Mesenchymal stem cell (in vitro differentiated cells and primary cell): ENCODE measurements around the gene SPEG.

Source experiments
- DNase-seq: peaks from one replicate; pipeline ENCODE4 v3.0.0-alpha.2; 2013
- H2AFZ ChIP-seq: one replicate; pipeline ENCODE4 v1.6.1; 2013; ENCODE audit warnings: low read depth, mild to moderate bottlenecking, control low read depth, inconsistent platforms, low read length, moderate library complexity
- H2AK5ac ChIP-seq: 2 replicates; pipeline ENCODE4 v1.6.1; 2013; ENCODE audit warnings: low read length, moderate library complexity, mild to moderate bottlenecking, inconsistent platforms; ENCODE audit not compliant: severe bottlenecking
- H2BK120ac ChIP-seq: one replicate; pipeline ENCODE4 v1.6.1; 2013; ENCODE audit warnings: low read depth, mild to moderate bottlenecking, inconsistent platforms, low read length, moderate library complexity
- H2BK12ac ChIP-seq, 2 experiments: one replicate each; pipeline ENCODE4 v1.6.1; 2013; ENCODE audit warnings: inconsistent platforms in 2 of 2, low read length in 2 of 2, mild to moderate bottlenecking in 2 of 2, moderate library complexity in 2 of 2, control low read depth in 1 of 2
- H2BK15ac ChIP-seq: one replicate; pipeline ENCODE4 v1.6.1; 2013; ENCODE audit warnings: mild to moderate bottlenecking, low read depth, inconsistent platforms; ENCODE audit not compliant: poor library complexity, severe bottlenecking
- H2BK5ac ChIP-seq: 2 replicates; pipeline ENCODE4 v1.6.1; 2013; ENCODE audit warnings: low read depth, mild to moderate bottlenecking, low read length, control low read depth, inconsistent platforms; ENCODE audit not compliant: poor library complexity, severe bottlenecking
- H3K14ac ChIP-seq, 2 experiments: one replicate each; pipeline ENCODE4 v1.6.1; 2013; ENCODE audit warnings: inconsistent platforms in 2 of 2, low read length in 2 of 2, control low read depth in 1 of 2, mild to moderate bottlenecking in 1 of 2, moderate library complexity in 1 of 2
- H3K18ac ChIP-seq, 2 experiments: one replicate each; pipeline ENCODE4 v1.6.1; 2013; ENCODE audit warnings: inconsistent platforms in 2 of 2, low read length in 2 of 2, control low read depth in 1 of 2, low read depth in 1 of 2, mild to moderate bottlenecking in 1 of 2
- H3K23ac ChIP-seq, 2 experiments: one replicate each; pipeline ENCODE4 v1.6.1; 2013; ENCODE audit warnings: inconsistent platforms in 2 of 2, low read length in 2 of 2, mild to moderate bottlenecking in 2 of 2, moderate library complexity in 2 of 2, control low read depth in 1 of 2
- H3K27ac ChIP-seq: 2 replicates; pipeline ENCODE4 v1.5.1; 2013; ENCODE audit warnings: mild to moderate bottlenecking, moderate library complexity, low read length, control low read depth, inconsistent platforms; ENCODE audit not compliant: poor library complexity, severe bottlenecking
- H3K27me3 ChIP-seq, 2 experiments: 2 replicates each; pipeline versions ENCODE4 v1.6.1 to v1.7.0; 2013; ENCODE audit warnings: low read length in 2 of 2, mild to moderate bottlenecking in 2 of 2, moderate library complexity in 2 of 2, control low read depth in 1 of 2, inconsistent platforms in 1 of 2; ENCODE audit not compliant: control insufficient read depth in 1 of 2, insufficient read depth in 1 of 2
- H3K36me3 ChIP-seq, 2 experiments: 2 replicates each; pipeline versions ENCODE4 v1.6.1 to v1.7.0; 2013; ENCODE audit warnings: low read length in 2 of 2, control low read depth in 1 of 2, inconsistent platforms in 1 of 2, low read depth in 1 of 2, mild to moderate bottlenecking in 1 of 2; ENCODE audit not compliant: insufficient read depth in 2 of 2, control insufficient read depth in 1 of 2
- H3K4ac ChIP-seq, 2 experiments: one replicate each; pipeline ENCODE4 v1.6.1; 2013; ENCODE audit warnings: inconsistent platforms in 2 of 2, low read length in 2 of 2, mild to moderate bottlenecking in 2 of 2, moderate library complexity in 2 of 2, control low read depth in 1 of 2, low read depth in 1 of 2
- H3K4me1 ChIP-seq: 2 replicates; pipeline ENCODE4 v1.6.1; 2013; ENCODE audit warnings: low read depth, low read length, control low read depth; ENCODE audit not compliant: control insufficient read depth, insufficient read depth
- H3K4me2 ChIP-seq: 2 replicates; pipeline ENCODE4 v1.6.1; 2013; ENCODE audit warnings: low read length, mild to moderate bottlenecking, inconsistent platforms; ENCODE audit not compliant: poor library complexity, severe bottlenecking
- H3K4me3 ChIP-seq, 2 experiments: 2 replicates each; pipeline versions ENCODE4 v1.5.1 to v1.7.0; 2013; ENCODE audit warnings: low read length in 2 of 2, mild to moderate bottlenecking in 2 of 2, control low read depth in 1 of 2, low read depth in 1 of 2; ENCODE audit not compliant: insufficient read depth in 1 of 2
- H3K79me1 ChIP-seq: replicated peaks from 2 replicates; pipeline ENCODE4 v1.6.1; 2013; ENCODE audit warnings: mild to moderate bottlenecking, control low read depth, low read length, inconsistent platforms; ENCODE audit not compliant: poor library complexity, severe bottlenecking
- H3K9ac ChIP-seq: 2 replicates; pipeline ENCODE4 v1.7.0; 2013; ENCODE audit warnings: mild to moderate bottlenecking, low read length, moderate library complexity
- H3K9me3 ChIP-seq: 2 replicates; pipeline ENCODE4 v1.7.0; 2013; ENCODE audit warnings: mild to moderate bottlenecking, low read length; ENCODE audit not compliant: control insufficient read depth
- H4K8ac ChIP-seq: one replicate; pipeline ENCODE4 v1.6.1; 2013; ENCODE audit warnings: inconsistent platforms, mild to moderate bottlenecking, low read length, moderate library complexity
- H4K91ac ChIP-seq: one replicate; pipeline ENCODE4 v1.6.1; 2013; ENCODE audit warnings: mild to moderate bottlenecking, low read length, inconsistent platforms
- WGBS: methylation state at CpG from one replicate; pipeline ENCODE4 v1.1.7; 2013; ENCODE audit warnings: mixed read lengths; 5-methylcytosine and 5-hydroxymethylcytosine counted together

The SPEG gene

GRCh38 chr2:219523031-219523671 lies 88.5 kb downstream of the SPEG start:
- Histone ChIP-seq H3K36me3 (no peaks in the 10 kb centered on the region), H3K9ac (peak overlapping the region; percentile 54), H3K27ac (no peak overlapping the region), H3K4me2 (peak overlapping the region; percentile 62), H4K91ac (peak overlapping the region; percentile 9), H3K18ac (no peak overlapping the region), H3K27me3 (peaks cover 25 to 38% of the 10 kb centered on the region in 2 experiments), H2BK15ac (peak overlapping the region; percentile 26), H2BK5ac (no peak overlapping the region), H3K4me3 (peak overlapping the region in 1 of 2 experiments; percentile 49), H3K4ac (peak overlapping the region in 1 of 2 experiments; percentile 54), H3K9me3 (no peaks in the 10 kb centered on the region), H2AK5ac (no peak overlapping the region), H3K4me1 (peaks cover 28% of the 10 kb centered on the region), H2BK120ac (no peak overlapping the region), H3K23ac (peak overlapping the region in 1 of 2 experiments; percentile 78), H2BK12ac (peak overlapping the region in 1 of 2 experiments; percentile 64), H4K8ac (no peak overlapping the region), H2AFZ (no peak overlapping the region), H3K79me1 (no peaks in the 10 kb centered on the region), H3K14ac (no peak overlapping the region)
- WGBS = 47% methylated on average over 14 of the region's 24 CpGs
- no peak for DNase-seq

- Histone ChIP-seq H2BK12ac (no peak overlapping the region), H2BK120ac (no peak overlapping the region), H2AFZ (no peak overlapping the region), H2BK15ac (no peak overlapping the region), H3K9me3 (no peaks in the 10 kb centered on the region), H3K14ac (no peak overlapping the region), H3K18ac (no peak overlapping the region), H3K9ac (no peak overlapping the region), H2BK5ac (no peak overlapping the region), H3K23ac (no peak overlapping the region), H3K27ac (no peak overlapping the region), H3K4me3 (no peak overlapping the region), H3K4ac (no peak overlapping the region), H4K91ac (no peak overlapping the region), H3K79me1 (no peaks in the 10 kb centered on the region), H3K4me1 (peaks cover 28% of the 10 kb centered on the region), H3K4me2 (no peak overlapping the region), H3K36me3 (no peaks in the 10 kb centered on the region), H2AK5ac (no peak overlapping the region), H4K8ac (no peak overlapping the region), H3K27me3 (peaks cover 37 to 48% of the 10 kb centered on the region in 2 experiments)
- 94% methylated on average over 2 of the region's 2 CpGs for WGBS
- no peak for DNase-seq
These were observed 90.2 kb downstream of the SPEG start for GRCh38 chr2:219524817-219525216.

GRCh38 chr2:219525533-219526232 lies 91.0 kb downstream of the SPEG start:
- Histone ChIP-seq H2BK120ac (no peak overlapping the region), H3K79me1 (no peaks in the 10 kb centered on the region), H2BK12ac (no peak overlapping the region), H3K9ac (no peak overlapping the region), H4K91ac (no peak overlapping the region), H2BK15ac (no peak overlapping the region), H3K9me3 (no peaks in the 10 kb centered on the region), H4K8ac (no peak overlapping the region), H3K27ac (no peak overlapping the region), H3K27me3 (peaks cover 38 to 50% of the 10 kb centered on the region in 2 experiments), H3K4ac (no peak overlapping the region), H3K23ac (no peak overlapping the region), H2BK5ac (no peak overlapping the region), H3K4me1 (peaks cover 23% of the 10 kb centered on the region), H2AK5ac (no peak overlapping the region), H2AFZ (no peak overlapping the region), H3K4me2 (no peak overlapping the region), H3K36me3 (no peaks in the 10 kb centered on the region), H3K4me3 (no peak overlapping the region), H3K14ac (no peak overlapping the region), H3K18ac (no peak overlapping the region)
- WGBS = 39% methylated on average over 7 of the region's 9 CpGs
- no peak for DNase-seq

- Histone ChIP-seq H3K9me3 (no peaks in the 10 kb centered on the region), H4K8ac (no peak overlapping the region), H3K4ac (no peak overlapping the region), H3K79me1 (no peaks in the 10 kb centered on the region), H2AFZ (no peak overlapping the region), H3K36me3 (no peaks in the 10 kb centered on the region), H3K27ac (no peak overlapping the region), H3K4me2 (no peak overlapping the region), H2AK5ac (no peak overlapping the region), H2BK12ac (peak overlapping the region; percentile 12 to 18), H3K23ac (no peak overlapping the region), H3K14ac (peak overlapping the region in 1 of 2 experiments; percentile 3), H2BK15ac (no peak overlapping the region), H3K9ac (no peak overlapping the region), H3K4me3 (no peak overlapping the region), H3K4me1 (peaks cover 17% of the 10 kb centered on the region), H2BK120ac (no peak overlapping the region), H4K91ac (peak overlapping the region; percentile 20), H2BK5ac (no peak overlapping the region), H3K27me3 (peaks cover 41 to 55% of the 10 kb centered on the region in 2 experiments), H3K18ac (no peak overlapping the region)
- DNase-seq = no peak
- WGBS = 58% methylated on average over 11 of the region's 11 CpGs
These were observed 91.9 kb downstream of the SPEG start for GRCh38 chr2:219526320-219527075.
